CD4-positive, alpha-beta T cell treated with Interleukin-6 for 4 hours (primary cell): Measurements from ENCODE around the gene DICER1.
"Not testable (repeated sequence)": the region's sequence is repeated elsewhere in the genome, so short reads cannot be mapped to it uniquely, and the experiment has no call there.

Experiments
- DNase-seq: peaks from one replicate; pipeline ENCODE4 v3.0.0-alpha.2; 2020; ENCODE audit warnings: mixed read lengths

Gene DICER1

DNA sequence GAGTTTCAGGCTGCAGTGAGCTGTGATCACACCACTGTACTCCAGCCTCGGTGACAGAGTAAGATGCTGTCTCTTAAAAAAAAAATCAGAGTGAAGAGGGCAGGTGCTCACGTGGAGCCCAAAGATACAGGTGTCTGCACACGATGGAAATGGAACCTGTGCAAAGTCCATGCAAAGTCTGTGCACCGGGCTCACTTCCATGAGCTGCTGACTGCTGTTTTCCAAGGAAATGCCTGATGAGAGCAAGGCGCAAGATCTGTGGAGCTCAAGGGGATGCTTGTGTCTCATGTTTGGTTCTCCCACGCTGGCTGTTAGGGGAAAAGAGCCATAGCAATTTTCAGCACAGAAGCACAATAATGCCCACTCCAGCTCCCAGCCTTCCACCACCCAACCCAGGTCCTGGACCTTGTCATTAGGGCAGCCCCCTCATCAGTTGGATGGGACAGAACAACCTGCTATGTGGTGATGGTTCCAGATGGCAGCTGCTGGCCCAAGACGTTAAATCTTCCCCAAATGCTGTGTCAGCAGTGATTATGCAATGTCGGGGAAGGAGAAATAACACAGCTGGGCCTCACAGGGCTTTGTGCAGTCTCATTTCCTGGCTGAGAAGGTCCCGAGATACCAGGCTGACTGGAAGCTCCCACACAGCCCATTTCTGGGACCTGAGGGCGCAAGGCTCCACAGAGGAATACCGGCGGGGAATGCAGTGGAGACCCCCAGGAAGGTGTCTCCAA is 27.9 kb upstream of the DICER1 start:
- no peak for DNase-seq

DNA sequence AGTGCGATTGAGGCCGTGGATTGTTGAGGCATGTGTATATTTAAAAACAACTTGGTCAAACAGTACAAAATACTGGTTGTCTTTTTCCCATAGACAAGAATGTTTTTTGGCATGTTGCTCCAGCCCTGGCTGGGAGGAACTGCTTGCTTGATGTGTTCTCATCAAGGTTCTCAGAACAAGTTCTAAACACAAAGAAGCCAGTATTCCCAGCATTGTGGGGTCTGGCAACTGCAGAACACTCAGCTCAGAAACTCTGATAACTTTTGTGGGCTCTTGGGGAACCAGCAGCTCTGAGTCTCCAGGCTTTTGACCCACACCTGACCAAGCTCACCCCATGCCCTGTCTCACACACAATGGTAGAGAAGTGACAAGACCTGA is 27.1 kb upstream of the DICER1 start:
- no peak for DNase-seq

DNA sequence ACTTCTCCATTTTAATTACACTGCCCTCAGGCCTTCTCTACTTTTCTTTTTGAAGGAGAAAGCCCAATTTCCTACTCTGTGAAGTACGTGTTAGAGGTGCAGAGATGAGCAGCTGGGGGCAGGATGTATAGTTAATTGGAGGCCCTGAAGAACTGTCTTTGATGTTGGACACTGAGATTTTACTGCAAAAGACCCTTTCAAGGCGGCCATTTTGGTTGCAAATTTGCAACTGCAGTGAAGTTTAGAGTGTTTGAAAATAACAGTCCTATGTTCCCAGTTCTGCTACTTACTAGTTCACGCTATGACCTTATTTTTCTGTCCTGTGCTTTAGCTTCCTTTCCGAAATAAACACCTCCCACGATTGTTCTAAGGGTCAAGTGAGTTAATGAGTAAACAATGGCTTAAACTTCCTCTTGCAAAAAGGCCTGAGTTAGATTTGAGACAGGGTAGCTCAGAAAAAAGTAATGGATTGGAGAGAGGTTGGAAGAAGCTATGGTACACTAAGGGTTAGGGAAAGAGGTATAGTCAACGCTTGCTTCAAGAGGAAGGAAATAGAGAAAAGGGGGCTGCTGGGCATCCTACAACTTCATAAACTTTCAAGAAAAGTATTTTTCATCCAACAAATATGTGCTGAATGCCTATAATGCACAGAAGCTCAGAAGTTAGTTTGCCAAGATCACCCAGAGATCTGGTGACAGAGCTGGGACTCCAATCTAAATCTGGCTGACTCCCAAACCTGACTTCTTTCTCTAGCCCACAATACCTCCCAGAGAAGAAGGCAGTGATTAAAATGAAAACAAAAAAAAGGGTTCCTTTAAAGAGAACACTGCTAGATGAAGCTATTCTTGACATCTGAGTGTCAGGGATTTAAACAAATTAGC is 26.4 kb upstream of the DICER1 start:
- no peak for DNase-seq

GRCh38 chr14:95183082-95183481 is 25.8 kb upstream of the DICER1 start:
- DNase-seq, result no peak

- DNase-seq, result no peak
Measured at GRCh38 chr14:95182379-95182778, 25.1 kb upstream of the DICER1 start.

DNA sequence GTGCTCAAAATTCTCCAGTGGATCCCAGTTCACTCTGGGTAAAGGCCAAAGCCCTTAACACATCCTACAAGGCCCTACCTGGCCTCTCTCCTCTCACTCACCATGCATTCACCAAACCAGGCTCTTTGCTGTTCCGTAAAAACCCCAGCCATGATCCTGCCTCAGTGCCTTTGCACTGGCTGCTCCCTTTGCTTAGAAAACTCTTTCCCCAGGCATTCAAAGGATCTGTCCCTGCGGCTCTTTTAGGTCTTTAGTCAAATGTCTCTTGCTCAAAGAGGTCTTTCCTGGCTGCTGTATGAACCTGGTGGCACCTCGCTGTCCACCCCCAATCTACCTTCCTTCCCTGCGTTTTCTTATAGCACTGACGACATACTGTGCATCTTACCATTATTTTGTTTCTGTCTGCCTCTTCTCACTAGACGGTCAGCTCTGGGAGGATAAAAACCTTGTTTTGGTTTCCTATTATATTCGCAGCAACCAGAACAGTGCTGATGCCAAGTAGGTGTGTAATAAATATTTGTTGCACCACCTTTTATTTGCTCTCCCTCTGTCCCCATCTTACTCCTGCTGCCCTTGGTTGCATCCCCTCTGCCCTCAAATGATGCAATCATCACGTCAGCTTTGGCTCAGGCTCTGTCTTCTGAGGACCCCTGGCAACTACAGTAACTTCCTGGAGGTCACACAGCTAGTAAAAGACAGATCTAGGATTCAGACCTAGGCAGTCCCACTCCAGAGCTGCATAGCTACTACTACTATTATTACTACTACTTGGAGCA is 23.8 kb upstream of the DICER1 start:
- DNase-seq, result no peak

- not testable (repeated sequence) for DNase-seq
Measured at GRCh38 chr14:95175670-95176069, 18.3 kb upstream of the DICER1 start.

DNA sequence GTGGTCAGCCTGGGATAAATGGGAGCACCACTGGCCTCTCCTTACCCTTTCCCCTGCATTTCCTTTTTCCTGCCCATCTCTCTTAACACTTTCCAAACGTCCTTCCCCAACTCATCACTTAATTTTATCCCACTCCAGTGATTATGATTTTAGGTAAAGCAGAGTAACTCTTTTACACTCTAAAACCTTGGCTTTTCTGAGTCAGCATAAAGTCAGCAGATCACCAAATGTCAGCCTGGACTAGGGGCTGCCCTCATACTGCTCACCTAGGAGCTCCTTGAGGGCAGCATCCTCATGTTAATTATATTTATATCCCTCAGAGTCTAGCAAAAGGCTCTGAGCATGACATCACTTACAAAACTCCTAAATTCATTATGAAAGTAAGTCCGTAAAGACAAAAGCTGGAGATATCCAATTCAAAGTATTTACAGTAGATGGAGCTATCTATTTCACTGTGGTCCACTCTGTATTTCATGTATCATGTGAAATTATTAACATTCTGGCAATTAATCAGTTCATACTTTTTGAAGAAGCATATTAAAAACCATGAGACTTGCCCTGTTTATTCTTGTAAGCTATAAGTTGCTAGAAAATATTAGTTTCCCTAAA is 17.0 kb upstream of the DICER1 start:
- DNase-seq, result no peak

DNA sequence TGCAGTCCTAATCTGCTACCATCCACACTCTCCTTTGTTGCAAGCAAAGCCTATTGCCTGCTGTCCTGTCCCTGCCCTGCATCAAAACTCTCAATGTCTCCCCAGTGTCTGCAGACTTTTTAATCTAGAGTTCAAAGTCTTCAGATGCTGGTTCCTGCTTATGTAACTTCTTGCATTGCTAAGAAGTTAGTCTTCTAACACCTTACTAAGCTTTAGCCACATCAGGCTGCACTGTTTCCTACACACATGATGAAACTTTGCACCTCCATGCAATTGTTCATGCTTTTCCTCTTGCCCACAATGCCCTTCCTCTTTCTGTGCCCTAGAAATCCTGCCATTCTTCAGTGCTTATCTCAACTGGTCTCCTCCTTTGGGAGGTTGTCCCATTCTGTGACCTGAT is 16.2 kb upstream of the DICER1 start:
- DNase-seq, result no peak

DNA sequence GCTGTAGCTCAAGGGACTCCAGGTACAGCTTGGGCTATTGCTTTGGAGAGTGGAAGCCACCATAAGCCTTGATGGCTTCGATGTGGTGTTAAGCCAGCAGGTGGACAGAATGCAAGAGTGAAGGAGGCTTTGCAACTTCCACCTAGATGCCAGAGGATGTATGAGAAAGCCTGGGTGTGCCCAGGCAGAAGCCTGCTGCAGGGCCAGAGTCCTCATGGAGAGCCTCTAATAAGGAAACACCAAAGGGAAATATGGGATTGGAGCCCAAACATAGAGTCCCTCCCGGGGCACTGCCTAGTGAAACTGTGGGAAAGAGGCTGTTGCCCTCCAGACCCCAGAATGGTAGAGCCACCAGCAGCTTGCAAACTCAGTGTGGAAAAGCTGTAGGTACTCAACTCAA is 9.8 kb upstream of the DICER1 start:
- DNase-seq, result no peak

GRCh38 chr14:95165517-95165916 is 8.2 kb upstream of the DICER1 start:
- no peak for DNase-seq

GRCh38 chr14:95164506-95164905 is 7.2 kb upstream of the DICER1 start:
- DNase-seq, result no peak

DNA sequence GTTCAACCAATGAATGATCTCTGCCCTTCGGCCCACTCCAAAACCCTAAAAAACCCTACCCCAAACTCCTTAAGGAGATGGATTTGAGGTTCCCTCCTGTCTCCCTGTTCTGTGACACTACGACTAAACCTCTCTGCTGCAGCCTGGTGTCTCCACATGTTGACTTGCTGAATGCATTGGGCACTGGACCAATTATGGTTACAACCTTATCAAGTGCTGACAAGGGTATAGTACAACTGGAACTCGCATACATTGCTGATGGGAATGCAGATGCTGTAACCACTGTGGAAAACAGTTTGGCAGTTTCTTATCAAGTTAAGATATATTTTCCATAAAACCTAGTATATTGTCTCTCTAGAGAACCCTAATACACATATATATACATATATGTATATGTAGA is 6.3 kb upstream of the DICER1 start:
- no peak for DNase-seq

- no peak for DNase-seq
Measured at GRCh38 chr14:95163132-95163531, 5.8 kb upstream of the DICER1 start.

DNA sequence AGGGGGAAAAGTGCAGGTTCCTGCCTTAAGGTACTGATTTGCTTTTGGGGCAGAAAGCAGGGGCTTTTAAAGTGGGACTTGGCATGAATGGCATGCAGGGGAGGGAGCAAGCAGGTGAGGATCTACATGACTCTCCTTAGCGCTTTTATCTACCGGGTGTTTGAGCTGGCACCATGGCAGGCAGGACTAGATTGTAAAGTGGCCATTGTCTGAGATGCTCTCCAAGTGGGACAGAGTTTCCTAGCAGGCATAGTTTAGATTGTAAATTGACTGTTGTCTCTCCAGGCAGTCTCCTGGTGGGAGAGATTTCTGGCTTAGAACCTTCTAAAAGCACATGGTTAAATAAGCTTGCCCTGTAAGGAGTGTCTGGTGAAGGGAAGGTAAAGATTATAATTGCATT is 5.3 kb upstream of the DICER1 start:
- DNase-seq, result no peak

DNA sequence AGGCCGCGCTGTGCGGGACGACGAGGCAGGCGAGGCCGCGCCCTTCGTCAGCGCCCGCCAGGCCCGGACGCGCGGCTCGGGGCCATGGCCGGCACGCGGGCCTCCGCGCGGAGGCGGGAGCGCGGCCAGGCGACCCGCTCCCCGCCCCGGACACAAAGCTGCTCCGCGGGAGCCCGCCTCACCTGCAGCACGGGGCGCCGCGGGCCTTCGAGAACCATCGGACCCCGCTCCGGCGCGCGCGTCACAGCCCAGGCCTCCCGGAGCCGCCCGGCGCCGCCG is 342 bp downstream of the DICER1 start:
- no peak for DNase-seq

GRCh38 chr14:95156161-95157047 is 925 bp downstream of the DICER1 start:
- DNase-seq, result peak; percentile 38

- no peak for DNase-seq
Measured at GRCh38 chr14:95155045-95155444, 2.3 kb downstream of the DICER1 start.

DNA sequence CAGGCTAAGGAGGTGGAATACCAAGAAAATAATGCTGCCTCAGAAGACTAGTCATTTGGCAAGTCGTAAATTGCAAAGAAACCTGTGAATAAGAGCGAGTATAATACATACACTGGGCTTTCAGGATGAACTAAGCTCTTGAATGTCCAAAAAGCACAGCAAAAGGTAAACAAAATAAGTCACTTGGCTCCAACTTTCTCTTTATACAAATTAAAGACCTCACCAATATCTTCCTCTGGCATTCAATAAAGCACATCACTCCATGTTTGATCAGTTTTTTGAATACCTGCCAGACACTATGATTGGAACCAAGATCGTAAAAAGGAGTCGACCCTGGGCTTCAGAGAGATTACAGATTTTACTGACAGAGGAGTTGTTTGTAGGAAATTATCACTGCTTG is 3.5 kb downstream of the DICER1 start:
- DNase-seq, result no peak

DNA sequence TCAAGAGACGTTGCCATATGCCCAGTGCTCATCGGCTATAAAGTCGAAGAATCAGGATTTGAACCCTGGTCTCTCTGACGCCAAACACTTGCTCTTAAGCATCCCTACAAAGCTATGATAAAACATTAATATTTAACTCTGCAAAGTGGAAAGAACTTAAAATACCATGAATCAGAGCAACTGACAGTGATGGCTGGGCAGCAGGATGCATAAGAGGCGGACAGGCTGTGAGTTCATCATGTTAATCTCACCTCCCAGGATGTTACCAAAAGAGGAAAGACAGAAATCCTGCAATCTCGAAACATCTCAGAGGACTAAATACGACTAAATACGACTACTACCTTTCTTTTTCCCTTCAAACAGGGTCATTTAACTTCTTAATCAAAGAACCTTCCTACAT is 5.8 kb downstream of the DICER1 start:
- DNase-seq, result no peak

- DNase-seq, result no peak
Measured at GRCh38 chr14:95150910-95151309, 6.4 kb downstream of the DICER1 start.

DNA sequence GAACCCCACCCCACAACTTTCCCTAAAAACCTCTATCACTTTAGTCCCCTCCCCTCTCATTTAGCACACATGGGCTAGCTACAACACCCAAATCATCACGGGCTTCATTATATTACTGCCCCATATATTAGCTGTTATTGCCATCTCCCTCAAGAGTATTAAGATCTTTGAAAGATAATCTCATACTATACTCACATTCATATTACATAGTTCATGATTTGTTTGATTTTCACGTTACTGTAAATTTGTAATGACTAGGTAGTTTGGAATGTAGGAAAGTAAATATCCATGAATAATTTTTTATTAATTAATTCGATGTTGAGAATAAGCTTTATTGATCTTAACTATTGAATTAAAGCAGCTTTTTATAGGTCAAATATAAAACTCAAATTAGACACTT is 7.9 kb downstream of the DICER1 start:
- DNase-seq, result no peak
